ENCODE data around the gene SLC1A2.

The SLC1A2 gene

DNA sequence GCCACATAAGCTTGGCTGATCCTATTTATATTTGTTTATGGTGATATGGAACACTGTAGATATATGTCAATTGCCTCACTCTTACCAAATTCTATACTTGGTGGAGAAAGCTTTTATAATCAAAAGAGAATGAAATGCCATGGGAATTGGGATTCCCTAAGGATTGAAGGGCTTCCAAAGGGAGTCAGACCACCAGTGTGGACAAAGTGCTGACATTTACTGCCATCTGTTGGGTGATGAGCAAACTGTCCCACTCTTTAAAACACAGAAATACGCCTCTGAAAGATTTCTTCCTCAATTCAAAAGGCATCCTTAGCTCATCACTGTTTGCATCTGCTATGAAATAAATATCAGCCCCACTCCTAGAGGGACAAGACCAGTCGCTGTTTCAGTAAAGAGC is 7.1 kb downstream of the SLC1A2 start:
- no peak for DNase-seq

DNA sequence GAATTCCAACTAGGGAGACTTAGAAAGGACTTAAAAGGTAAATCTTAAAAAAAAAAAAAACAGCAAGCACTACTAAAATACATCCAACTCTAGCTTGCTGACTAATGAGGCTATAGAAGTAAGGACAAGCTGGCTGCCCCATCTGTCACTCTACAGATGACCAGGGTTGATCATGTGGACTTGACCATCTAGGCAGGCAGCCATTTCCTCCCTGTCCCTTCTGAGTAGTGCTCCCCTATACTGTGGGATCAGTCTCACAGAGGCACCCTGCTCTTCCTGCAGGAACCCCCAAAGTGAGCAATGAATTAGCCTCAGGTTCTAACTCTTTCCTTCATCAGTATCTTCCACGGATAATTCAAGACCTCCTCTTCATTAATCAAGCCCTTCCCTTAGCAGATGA is 12.3 kb downstream of the SLC1A2 start:
- DNase-seq: no peak

DNA sequence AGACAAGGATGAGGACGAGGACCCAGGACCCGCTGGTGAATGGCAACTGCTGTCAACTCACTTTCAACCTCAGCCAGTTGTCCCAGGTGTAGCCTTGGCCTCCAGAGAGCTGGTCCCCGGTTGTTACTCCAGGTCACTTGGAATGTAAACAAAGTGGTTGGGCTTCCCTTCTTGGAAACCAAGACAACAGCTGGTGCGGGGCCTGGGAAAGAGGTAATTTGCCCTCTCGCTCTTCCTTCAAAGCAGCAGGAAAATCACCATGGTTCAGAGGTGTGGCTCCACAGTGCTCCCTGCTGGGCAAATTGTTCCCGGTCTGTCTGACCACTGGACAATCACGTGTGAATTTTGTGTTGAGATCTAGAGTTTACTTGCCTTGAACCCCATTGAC is 15.0 kb downstream of the SLC1A2 start:
- peak; percentile 23 for DNase-seq

DNA sequence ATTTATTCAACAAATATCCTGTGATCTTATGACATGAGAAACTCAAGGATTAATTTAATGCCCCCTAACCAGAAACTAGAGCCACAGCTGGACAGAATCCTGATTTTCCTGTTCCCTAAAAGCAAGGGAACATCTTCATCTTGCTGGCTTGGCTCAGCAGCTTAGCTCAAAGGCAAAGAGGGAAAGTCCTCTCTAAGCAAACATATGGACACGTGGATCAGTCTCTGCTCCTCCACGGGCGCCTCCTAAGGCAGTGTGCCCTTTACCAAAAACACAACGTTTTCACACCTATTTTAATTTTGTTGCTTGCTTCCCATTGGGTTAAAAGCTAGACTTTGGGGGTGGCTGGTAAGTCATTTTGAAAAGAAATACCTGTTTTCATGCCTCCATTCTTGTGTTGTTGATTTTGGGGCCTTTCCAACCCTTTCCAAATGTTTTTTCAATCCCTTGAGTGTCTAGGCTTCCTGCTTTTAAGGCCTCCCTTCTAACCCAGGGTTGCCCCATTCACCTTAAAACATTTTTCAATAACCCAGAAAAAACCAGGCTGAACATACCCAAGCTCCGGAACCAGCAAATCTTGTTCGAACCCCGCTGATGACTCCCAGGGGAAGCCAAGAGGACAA is 15.5 kb downstream of the SLC1A2 start:
- no peak for DNase-seq

DNA sequence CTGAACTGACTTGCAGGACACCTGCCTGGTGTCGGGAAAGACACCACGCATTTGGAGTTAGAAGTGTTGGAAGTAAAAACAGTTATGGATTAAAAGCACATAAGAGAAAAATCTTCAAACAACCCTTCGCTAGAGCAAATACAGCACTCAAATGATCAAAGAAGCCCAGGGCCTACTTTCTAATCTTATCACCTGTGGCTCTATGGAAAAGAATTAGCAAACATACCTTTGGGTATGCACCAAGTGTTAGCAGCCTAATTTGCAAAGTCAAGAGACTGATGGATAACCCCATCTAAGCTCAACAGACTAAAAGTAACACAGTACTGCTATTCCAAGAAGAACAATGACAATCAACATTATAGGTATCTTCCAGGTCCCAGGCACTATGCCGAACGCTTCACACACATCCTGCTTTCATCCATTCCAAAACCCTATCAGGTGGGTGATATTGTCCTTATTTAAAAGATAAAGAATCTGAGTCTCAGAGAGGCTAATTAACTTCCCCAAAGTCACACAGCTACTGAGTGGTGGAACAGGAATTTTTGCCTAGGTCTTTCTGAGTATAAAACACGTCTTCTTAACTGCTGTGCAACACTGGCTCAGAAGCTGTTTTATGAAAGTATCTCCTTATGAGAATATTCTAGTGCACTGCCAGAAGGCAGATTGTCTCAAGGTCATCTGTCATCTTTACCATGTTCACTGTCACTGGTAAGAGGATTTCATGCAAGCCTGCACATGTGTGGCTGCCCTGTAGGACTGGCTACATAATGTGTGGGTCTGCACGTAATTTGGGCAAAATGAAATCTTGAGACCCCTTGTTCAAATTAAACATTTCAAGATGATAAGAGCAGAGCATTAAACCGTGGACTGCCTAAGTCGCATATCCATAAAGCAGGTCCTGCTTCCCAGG is 16.4 kb downstream of the SLC1A2 start:
- no peak for DNase-seq

- no peak for DNase-seq
Observed at GRCh38 chr11:35398881-35399280, 20.5 kb downstream of the SLC1A2 start.

- no peak for DNase-seq
Observed at GRCh38 chr11:35394941-35395340, 24.4 kb downstream of the SLC1A2 start.

DNA sequence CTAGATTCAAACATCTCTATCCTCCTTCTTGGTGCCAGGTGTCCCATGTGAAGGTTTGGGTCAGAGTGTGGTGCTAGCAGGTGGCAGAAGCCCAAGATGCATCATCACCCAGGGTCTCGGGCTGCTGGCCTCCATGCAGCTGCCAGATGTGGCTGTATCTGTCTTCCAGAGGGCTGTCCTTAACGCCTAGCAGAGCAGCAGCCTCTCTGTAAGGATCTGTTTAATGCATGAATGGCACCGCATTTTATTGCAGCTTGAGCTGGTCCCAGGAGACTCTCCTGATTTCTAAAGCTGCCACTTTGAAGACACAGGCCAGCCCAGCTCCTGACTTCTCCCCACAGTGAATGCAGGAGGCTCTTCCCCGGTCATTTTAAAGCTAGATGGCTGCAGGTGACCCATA is 26.3 kb downstream of the SLC1A2 start:
- DNase-seq: no peak

DNA sequence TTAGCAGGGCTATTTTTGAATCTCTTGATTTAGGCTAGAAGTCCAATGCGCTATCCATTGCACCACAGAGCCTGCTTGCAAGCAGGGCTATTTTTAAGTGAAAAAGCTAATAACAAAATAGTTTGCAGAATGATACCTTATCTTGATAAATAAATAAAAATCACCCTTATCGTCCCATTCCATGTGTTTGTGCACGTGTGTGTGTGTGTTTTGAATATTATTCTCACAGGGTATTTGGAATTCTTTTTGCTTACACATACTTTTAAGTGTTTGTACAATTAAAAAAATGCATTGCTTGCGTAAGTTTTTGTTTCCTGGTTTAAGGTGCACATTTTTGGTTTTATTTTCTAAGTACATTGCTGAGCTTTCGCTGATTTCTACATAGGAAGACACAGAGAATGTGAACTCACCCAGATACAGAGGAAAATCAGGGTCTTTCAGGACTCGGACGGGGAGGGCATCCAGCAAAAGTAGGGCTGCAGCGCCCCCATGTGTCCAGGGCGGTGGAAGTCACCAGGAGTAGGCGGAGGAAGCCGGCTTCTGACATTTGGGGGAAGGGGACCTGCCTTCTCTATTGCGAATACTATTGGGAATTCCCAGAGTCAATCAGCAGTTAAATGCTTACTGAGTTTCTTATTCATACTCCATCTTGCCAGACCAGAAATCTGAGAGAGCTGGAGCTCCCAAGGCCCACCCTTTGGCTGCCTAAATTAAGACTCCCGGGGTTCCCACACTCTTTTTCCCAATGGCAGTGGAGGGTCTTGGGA is 27.3 kb downstream of the SLC1A2 start:
- peak; percentile 89 for DNase-seq

DNA sequence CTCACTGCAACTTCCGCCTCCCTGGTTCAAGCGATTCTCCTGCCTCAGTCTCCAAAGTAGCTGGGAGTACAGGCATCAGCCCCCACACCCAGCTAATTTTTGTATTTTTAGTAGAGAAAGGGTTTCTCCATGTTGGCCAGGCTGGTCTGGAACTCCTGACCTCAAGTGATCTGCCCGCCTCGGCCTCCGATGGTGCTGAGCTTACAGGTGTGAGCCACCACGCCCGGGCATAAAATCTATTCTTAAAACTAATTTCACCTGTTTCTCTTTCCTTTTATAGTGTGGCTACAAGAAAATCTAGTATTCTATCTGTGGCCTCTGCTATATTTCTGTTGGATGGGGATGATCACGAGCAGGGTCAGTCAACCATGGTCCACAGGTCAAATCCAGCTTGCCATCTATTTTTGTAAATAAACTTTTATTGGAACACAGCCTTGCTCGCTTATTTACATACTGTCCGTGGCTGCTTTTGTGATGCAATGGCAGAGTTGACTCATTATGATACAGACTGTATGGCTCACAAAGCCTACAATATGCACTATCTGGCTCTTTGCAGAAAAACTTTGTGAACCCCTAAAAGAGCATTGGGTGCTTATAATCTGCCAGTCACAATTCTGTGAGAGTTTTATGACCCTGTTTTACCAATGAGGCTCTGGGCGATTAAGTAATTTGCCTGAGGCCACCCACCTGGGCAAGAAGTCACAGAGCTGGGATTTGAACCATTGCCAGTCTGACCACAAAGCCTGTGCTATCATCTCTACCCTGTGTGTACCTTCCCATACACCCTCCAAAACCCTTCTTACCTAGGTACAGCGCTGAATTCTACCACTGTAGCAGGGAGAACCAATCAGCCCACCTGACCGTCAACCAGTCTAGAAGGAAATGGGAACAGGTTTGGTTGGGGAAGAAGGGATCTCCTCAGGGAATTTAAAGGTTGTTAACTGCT is 28.3 kb downstream of the SLC1A2 start:
- peak; percentile 52 for DNase-seq

- DNase-seq: peak; percentile 50
Observed at GRCh38 chr11:35389897-35390465, 29.4 kb downstream of the SLC1A2 start.

DNA sequence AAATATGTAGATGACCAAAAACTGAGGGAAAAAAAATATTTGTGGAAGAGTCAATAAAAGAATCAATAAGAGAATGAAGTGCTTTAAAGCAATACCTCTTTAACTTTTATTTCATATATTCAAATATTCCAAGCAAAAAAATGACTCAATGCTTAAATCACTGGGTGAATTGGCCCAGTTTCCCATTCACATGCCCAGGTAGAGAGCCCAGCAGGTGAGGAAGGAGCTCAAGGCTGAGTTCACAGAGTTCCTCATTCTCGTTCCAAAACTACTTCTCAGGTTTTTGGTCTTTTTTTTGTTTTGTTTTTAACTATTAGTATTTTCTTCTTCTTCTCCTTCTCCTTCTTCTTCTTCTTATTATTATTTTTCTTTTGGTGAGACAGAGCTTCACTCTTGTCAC is 30.2 kb downstream of the SLC1A2 start:
- no peak for DNase-seq

- DNase-seq: no peak
Observed at GRCh38 chr11:35388061-35388460, 31.3 kb downstream of the SLC1A2 start.

- DNase-seq: no peak
Observed at GRCh38 chr11:35387111-35387982, 32.0 kb downstream of the SLC1A2 start.

- DNase-seq: no peak
Observed at GRCh38 chr11:35383953-35384352, 35.4 kb downstream of the SLC1A2 start.

DNA sequence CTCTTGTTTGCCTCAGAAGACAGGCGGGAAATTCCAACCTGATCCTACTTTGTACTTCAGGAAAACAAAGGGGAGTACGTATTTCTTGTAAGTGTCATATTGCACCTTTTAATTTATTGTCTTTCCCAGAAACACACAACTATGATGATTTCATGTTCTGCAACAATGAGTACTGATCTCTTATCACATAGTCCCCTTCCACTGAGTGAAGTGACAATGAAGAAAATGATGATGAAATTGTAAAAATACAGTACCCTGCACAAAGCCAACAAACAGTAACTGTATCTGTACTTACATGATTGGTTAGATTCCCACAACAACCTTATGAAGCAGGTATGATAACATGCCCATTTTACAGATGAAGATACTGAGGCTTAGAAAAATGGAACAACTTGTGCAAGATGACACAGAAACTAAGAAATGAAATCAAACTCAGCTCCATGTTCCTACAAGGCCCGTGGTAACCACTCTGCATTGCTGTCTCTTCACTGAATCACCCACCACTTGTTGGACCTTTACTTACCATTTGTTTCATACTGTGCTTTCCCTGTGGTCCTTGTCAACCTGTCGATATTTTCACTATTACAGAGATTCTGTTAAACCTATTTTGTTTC is 37.5 kb downstream of the SLC1A2 start:
- DNase-seq: no peak

GRCh38 chr11:35380603-35381002 is 38.8 kb downstream of the SLC1A2 start:
- DNase-seq: no peak

DNA sequence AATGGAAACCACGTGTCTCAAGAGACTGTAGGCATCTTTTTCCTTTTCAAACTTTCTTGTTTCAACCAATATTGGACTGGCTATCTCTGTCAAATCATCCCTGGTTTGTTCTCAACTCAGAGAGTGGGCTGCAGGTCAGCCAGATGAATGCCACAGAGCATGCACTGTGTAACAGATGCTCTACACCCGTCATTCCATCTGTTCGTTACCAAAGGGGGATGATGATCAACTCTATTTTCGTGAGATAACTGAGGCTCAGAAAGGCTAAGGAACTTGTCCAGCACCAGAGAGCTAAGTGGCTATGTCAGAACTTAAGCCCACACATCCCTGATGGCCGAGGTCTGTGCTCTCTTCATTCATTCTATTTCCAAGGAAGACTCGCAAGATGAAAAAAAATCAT is 42.1 kb downstream of the SLC1A2 start:
- DNase-seq: no peak

DNA sequence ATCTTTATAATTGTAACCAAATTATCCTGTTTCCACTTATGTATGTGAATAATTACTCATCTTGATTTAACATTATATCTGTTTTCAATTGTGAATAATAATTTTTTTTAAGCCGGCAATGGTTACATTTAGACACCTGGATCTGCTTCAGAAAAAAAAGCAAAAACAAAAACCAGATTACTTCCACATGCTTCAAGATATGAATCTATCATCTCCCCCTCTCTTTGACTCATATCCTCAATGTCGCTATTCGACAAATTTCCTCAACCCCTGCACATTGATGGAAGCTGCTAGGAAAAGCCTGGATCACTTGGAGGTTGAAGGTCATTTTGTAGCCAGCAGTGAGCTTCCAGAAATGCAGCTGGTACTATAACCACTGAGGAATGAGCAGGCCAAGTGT is 42.7 kb downstream of the SLC1A2 start:
- DNase-seq: no peak

GRCh38 chr11:35376118-35376510 is 43.2 kb downstream of the SLC1A2 start:
- DNase-seq: no peak

All from stimulated activated CD4-positive, alpha-beta T cell treated with anti-CD3 and anti-CD28 coated beads, Interleukin-4, amount 100 ng/mL, for 24 hours (primary cell).